ENCODE measurements around the gene KIAA0930. TPM values are rescaled to one million over a fixed set of nuclear protein-coding genes. Genes with fewer than 3 reads are reported as not detected.

KIAA0930 gene
- total RNA-seq, 1 experiment from 2014 or later: 54.8 TPM

DNA sequence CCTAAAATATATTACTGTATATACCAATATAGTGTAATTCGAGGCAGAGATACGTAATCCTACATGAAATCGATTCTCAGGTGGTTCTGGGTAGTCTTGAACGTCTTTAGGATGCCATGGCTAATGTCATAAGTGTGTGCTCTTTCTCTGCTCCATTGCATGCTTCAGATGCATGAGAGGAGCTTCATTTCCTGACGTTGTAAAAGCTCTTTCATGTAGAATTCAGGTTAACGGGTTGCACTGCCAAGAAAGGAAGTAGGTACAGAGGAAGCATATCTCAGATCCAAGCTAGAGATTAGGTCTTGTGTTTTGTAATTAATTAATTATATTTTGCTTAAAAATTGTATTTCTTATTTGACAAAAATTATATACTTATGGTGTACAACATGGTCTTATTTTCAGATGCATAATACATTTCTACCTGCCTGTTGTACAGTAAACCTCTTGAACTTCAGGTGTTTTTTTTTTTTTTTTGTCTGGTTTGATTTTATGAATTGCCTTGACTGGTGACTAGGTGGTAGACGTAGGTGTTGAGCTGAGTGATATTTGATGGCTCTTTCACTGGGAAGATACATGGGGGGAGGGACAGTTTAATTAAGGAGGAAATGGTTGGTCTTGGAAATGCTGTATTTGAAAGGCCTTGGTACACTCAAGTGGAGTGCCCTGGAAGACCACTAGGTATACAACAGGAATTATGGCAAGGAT, 67.7 kb downstream of the KIAA0930 start:
- Histone ChIP-seq H3K27ac (ENCODE audit: low read depth, low read length, poor library complexity, severe bottlenecking) (no peak overlapping the region), H3K4me3 (ENCODE audit: low read depth, low read length, poor library complexity, severe bottlenecking) (no peak overlapping the region), H3K27me3 (replicated peaks; ENCODE audit: insufficient read depth, low read depth, low read length, poor library complexity) (no peaks in the 10 kb centered on the region), H3K36me3 (ENCODE audit: insufficient read depth, low read length, poor library complexity, severe bottlenecking) (peaks cover 98% of the 10 kb centered on the region), H3K9me3 (ENCODE audit: low read depth, low read length, poor library complexity, severe bottlenecking) (no peaks in the 10 kb centered on the region), H3K4me1 (ENCODE audit: insufficient read depth, low read length, poor library complexity, severe bottlenecking) (no peaks in the 10 kb centered on the region)
- intact Hi-C loops (cut with micrococcal nuclease; ENCODE audit: unreplicated experiment): no loop called here
- CTCF ChIA-PET: interaction anchor here (0.6 kb wide), 1 partner anchor 27 kb away, joined by 5 read pairs; no protein-coding TSS in a partner anchor
- POLR2A ChIA-PET (ENCODE audit: low non-redundant PET): no interaction called here
- no TSS peak for BruUV-seq (replicated peaks)
- TF ChIP-seq EZH2 (IDR thresholded peaks at IDR 0.05; ENCODE audit: borderline replicate concordance, low read depth, low read length, poor library complexity, severe bottlenecking): no peak
- TF ChIP-seq, protein P1, sequence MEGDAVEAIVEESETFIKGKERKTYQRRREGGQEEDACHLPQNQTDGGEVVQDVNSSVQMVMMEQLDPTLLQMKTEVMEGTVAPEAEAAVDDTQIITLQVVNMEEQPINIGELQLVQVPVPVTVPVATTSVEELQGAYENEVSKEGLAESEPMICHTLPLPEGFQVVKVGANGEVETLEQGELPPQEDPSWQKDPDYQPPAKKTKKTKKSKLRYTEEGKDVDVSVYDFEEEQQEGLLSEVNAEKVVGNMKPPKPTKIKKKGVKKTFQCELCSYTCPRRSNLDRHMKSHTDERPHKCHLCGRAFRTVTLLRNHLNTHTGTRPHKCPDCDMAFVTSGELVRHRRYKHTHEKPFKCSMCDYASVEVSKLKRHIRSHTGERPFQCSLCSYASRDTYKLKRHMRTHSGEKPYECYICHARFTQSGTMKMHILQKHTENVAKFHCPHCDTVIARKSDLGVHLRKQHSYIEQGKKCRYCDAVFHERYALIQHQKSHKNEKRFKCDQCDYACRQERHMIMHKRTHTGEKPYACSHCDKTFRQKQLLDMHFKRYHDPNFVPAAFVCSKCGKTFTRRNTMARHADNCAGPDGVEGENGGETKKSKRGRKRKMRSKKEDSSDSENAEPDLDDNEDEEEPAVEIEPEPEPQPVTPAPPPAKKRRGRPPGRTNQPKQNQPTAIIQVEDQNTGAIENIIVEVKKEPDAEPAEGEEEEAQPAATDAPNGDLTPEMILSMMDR (conservative IDR thresholded peaks at IDR 0.05; ENCODE audit: low read depth, low read length): no peak
- DNase-seq (ENCODE audit: low spot score): no peak

DNA sequence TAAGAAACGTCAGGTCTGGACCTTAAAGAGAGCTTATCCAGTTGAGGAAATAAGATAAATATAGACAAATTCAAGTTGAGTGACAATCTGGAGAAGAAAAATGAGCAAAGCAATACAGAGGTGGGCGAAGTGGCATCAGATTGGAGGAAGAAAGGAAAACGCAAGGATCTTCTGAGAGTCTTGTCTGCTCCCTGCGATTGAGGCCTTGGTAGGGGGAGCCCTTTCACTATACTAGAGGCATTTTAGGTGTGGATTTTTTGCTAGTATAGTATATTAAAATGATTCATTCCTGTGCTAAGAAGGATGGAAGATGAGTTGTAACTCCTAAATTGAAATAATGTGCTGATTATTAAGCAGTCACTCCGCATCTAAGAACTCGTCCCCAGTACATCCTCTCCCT, 68.9 kb downstream of the KIAA0930 start:
- Histone ChIP-seq H3K4me3 (ENCODE audit: low read depth, low read length, poor library complexity, severe bottlenecking) (no peak overlapping the region), H3K27me3 (replicated peaks; ENCODE audit: insufficient read depth, low read depth, low read length, poor library complexity) (no peaks in the 10 kb centered on the region), H3K9me3 (ENCODE audit: low read depth, low read length, poor library complexity, severe bottlenecking) (no peaks in the 10 kb centered on the region), H3K4me1 (ENCODE audit: insufficient read depth, low read length, poor library complexity, severe bottlenecking) (no peaks in the 10 kb centered on the region), H3K36me3 (ENCODE audit: insufficient read depth, low read length, poor library complexity, severe bottlenecking) (peaks cover 100% of the 10 kb centered on the region), H3K27ac (ENCODE audit: low read depth, low read length, poor library complexity, severe bottlenecking) (no peak overlapping the region)
- POLR2A ChIA-PET (ENCODE audit: low non-redundant PET): no interaction called here
- BruUV-seq (replicated peaks): no TSS peak
- no peak for DNase-seq (ENCODE audit: low spot score)
- intact Hi-C loops (cut with micrococcal nuclease; ENCODE audit: unreplicated experiment): no loop called here
- CTCF ChIA-PET: no interaction called here
- TF ChIP-seq, protein P1 (conservative IDR thresholded peaks at IDR 0.05; ENCODE audit: low read depth, low read length): no peak
- no peak for TF ChIP-seq EZH2 (IDR thresholded peaks at IDR 0.05; ENCODE audit: borderline replicate concordance, low read depth, low read length, poor library complexity, severe bottlenecking)

DNA sequence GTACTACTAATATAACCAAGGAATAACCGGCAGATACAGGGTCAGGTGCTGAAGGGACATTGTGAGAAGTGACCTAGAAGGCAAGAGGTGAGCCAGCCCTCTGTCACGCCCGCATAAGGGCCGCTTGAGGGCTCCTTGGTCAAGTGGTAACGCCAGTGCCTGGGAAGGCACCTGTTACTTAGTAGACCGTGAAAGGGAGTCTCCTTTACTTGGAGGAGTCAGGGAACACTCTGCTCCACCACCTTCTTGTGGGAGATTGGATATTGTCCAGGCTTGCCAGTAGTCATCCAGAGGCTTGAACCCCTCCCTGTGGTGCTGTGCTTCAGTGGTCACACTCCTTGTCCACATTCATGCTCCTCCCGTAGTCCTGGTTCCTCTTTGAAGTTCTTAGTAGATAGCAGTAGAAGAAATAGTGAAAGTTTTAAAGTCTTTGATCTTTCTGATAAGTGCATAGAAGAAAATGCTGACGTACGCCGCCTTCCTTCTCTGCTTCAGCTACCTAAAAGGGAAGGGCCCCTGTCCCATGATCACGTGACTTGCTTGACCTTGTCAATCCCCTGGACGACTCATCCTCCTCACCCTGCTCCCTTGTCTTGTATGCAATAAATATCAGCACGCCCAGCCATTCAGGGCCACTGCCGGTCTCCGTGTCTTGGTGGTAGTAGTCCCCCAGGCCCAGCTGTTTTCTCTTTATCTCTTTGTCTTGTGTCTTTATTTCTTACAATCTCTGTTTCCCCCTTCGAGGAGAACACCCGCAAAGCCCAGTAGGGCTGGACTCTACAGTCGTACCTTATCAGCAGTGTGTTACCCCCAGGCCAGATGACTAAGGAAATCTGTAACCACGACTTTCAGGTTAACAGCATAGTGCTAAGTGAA, 70.9 kb downstream of the KIAA0930 start:
- peaks cover 7% of the 10 kb centered on the region for H3K4me1 ChIP-seq (ENCODE audit: insufficient read depth, low read length, poor library complexity, severe bottlenecking)
- no peaks in the 10 kb centered on the region for H3K27me3 ChIP-seq (replicated peaks; ENCODE audit: insufficient read depth, low read depth, low read length, poor library complexity)
- ChIA-PET POLR2A (ENCODE audit: low non-redundant PET) (no interaction called here), CTCF (no interaction called here)
- BruUV-seq (replicated peaks): no TSS peak
- intact Hi-C loops (cut with micrococcal nuclease; ENCODE audit: unreplicated experiment): no loop called here
- no peak for DNase-seq (ENCODE audit: low spot score)
- TF ChIP-seq EZH2 (IDR thresholded peaks at IDR 0.05; ENCODE audit: borderline replicate concordance, low read depth, low read length, poor library complexity, severe bottlenecking): no peak
- TF ChIP-seq, protein P1 (conservative IDR thresholded peaks at IDR 0.05; ENCODE audit: low read depth, low read length): no peak
- no peaks in the 10 kb centered on the region for H3K9me3 ChIP-seq (ENCODE audit: low read depth, low read length, poor library complexity, severe bottlenecking)
- H3K36me3 ChIP-seq (ENCODE audit: insufficient read depth, low read length, poor library complexity, severe bottlenecking): peaks cover 92% of the 10 kb centered on the region
- no peak overlapping the region for H3K27ac ChIP-seq (ENCODE audit: low read depth, low read length, poor library complexity, severe bottlenecking)
- no peak overlapping the region for H3K4me3 ChIP-seq (ENCODE audit: low read depth, low read length, poor library complexity, severe bottlenecking)

All from A673 (cell line).